Peyer's patch (tissue), 4 donors: ENCODE measurements around the gene DUSP28. TPM values are rescaled to one million over a fixed set of nuclear protein-coding genes. Genes with fewer than 3 reads are reported as not detected.

ENCODE experiments used
- DNase-seq, 3 donors: peaks; one replicate each; pipeline ENCODE4 v3.0.0-alpha.2; 2017 to 2019
- H3K27ac ChIP-seq, 4 donors: fragments of 200-600 bp; sonication (generic); one replicate each; pipeline ENCODE4 v1.5.1; 2016 to 2019
- H3K27me3 ChIP-seq, 2 donors: fragments of 200-600 bp; sonication (generic); one replicate each; pipeline ENCODE4 v1.5.1; 2019
- H3K36me3 ChIP-seq, 3 donors: fragments of 200-600 bp; sonication (generic); one replicate each; pipeline ENCODE4 v1.5.1; 2016 to 2019
- H3K4me1 ChIP-seq, 4 donors: fragments of 200-600 bp; sonication (generic); one replicate each; pipeline ENCODE4 v1.5.1; 2016 to 2019
- H3K4me3 ChIP-seq, 4 donors: fragments of 200-600 bp; sonication (generic); 1 replicate in 3 of 4; 2 replicates in 1 of 4; pipeline ENCODE4 v1.5.1; 2016 to 2019; ENCODE audit warnings: mild to moderate bottlenecking in 1 of 4
- H3K9me3 ChIP-seq, 4 donors: fragments of 200-600 bp; sonication (generic); one replicate each; pipeline ENCODE4 v1.5.1; 2016 to 2019; ENCODE audit warnings: mild to moderate bottlenecking in 1 of 4
- CTCF ChIP-seq, 6 experiments: fragments of 450-650 bp in 4 of 6; fragments of 200-600 bp in 2 of 6; sonication (generic) in 1 of 6; IDR thresholded peaks; one replicate each; pipeline ENCODE4 v1.5.1; 2017 to 2019; ENCODE audit warnings: antibody characterized with exemption in 6 of 6, mild to moderate bottlenecking in 3 of 6, moderate library complexity in 1 of 6
- POLR2A ChIP-seq, 2 donors: fragments of 450-650 bp; IDR thresholded peaks; one replicate each; pipeline ENCODE4 v1.5.1; 2017; ENCODE audit warnings: antibody characterized with exemption in 2 of 2, mild to moderate bottlenecking in 2 of 2, moderate library complexity in 2 of 2
- total RNA-seq, 4 donors: library from RNA; depleted of rRNA; stranded (reverse); fragments of >200 nt; gene quantifications; one replicate each; pipeline ENCODE4 v1.1.0, GENCODE V29; 2016

The DUSP28 gene
- total RNA-seq, 4 donors from 2014 or later = 4.2 to 10.1 (median 7.1) TPM

GRCh38 chr2:240605867-240606743 is 45.9 kb downstream of the DUSP28 start:
- DNase-seq = peak in 2 of 3 donors; percentile 46 to 52
- H3K27me3 ChIP-seq = no peaks in the 10 kb centered on the region
- H3K36me3 ChIP-seq = peaks cover 0 to 7% (median 0%) of the 10 kb centered on the region in 3 donors
- peak overlapping the region in 3 of 4 donors; percentile 26 to 66 (median 63) for H3K4me3 ChIP-seq
- H3K4me1 ChIP-seq = peaks cover 0 to 19% (median 4%) of the 10 kb centered on the region in 4 donors
- TF ChIP-seq CTCF (IDR thresholded peaks at IDR 0.05) = no peak
- TF ChIP-seq POLR2A (IDR thresholded peaks at IDR 0.05) = no peak
- peak overlapping the region in 3 of 4 donors; percentile 75 to 93 (median 91) for H3K27ac ChIP-seq
- no peaks in the 10 kb centered on the region for H3K9me3 ChIP-seq

GRCh38 chr2:240611601-240612210 is 51.5 kb downstream of the DUSP28 start:
- TF ChIP-seq POLR2A (IDR thresholded peaks at IDR 0.05) (no peak), CTCF (IDR thresholded peaks at IDR 0.05) (no peak)
- Histone ChIP-seq H3K36me3 (peaks cover 0 to 29% (median 0%) of the 10 kb centered on the region in 3 donors), H3K9me3 (no peaks in the 10 kb centered on the region), H3K4me1 (peaks cover 0 to 8% (median 0%) of the 10 kb centered on the region in 4 donors), H3K27me3 (no peaks in the 10 kb centered on the region), H3K27ac (no peak overlapping the region), H3K4me3 (no peak overlapping the region)
- peak in 2 of 3 donors; percentile 22 to 63 for DNase-seq

Other genes starting within 250 kb of the DUSP28 start
- gene GPC1, start 124.7 kb upstream of the DUSP28 start, total RNA-seq = 10 to 100 TPM in 1 of 4 donors, 1 to 10 TPM in 3; 4.4 to 18.2 (median 7.1) TPM
- gene ANKMY1, start 2.4 kb upstream of the DUSP28 start, total RNA-seq = 10 to 100 TPM; 27.8 to 89.1 (median 40.1) TPM
- gene RNPEPL1, start 8.1 kb downstream of the DUSP28 start, total RNA-seq = 100 to 1,000 TPM in 3 of 4 donors, 10 to 100 TPM in 1; 85.0 to 175 (median 154) TPM
- gene CAPN10, start 26.4 kb downstream of the DUSP28 start, total RNA-seq = 10 to 100 TPM; 48.3 to 96.4 (median 78.9) TPM
- gene GPR35, start 65.1 kb downstream of the DUSP28 start, total RNA-seq = 100 to 1,000 TPM in 3 of 4 donors, 10 to 100 TPM in 1; 61.1 to 341 (median 261) TPM
- gene AQP12B, start 122.5 kb downstream of the DUSP28 start, total RNA-seq = 1 to 10 TPM in 3 of 4 donors, not detected in 1; 1.9 to 9.6 (median 2.5) TPM
- gene AQP12A, start 131.5 kb downstream of the DUSP28 start, total RNA-seq = 1 to 10 TPM in 1 of 4 donors, not detected in 3; 9.2 TPM